Endothelial cell (in vitro differentiated cells): Measurements from ENCODE around the gene GPATCH8. TPM values are rescaled to one million over a fixed set of nuclear protein-coding genes. Genes with fewer than 3 reads are reported as not detected.

Experiments
- DNase-seq: peaks from one replicate; pipeline ENCODE4 v3.0.0; 2021; ENCODE audit warnings: low spot score
- H3K27ac Mint-ChIP-seq: one replicate; pipeline ENCODE4 v1.8.0; 2021; ENCODE audit warnings: mixed read lengths, inconsistent platforms; ENCODE audit not compliant: unreplicated experiment
- H3K27me3 Mint-ChIP-seq: one replicate; pipeline ENCODE4 v1.8.0; 2021; ENCODE audit warnings: mild to moderate bottlenecking, moderate library complexity, mixed read lengths, inconsistent platforms; ENCODE audit not compliant: unreplicated experiment
- H3K36me3 Mint-ChIP-seq: one replicate; pipeline ENCODE4 v1.8.0; 2021; ENCODE audit warnings: mild to moderate bottlenecking, low read depth, mixed read lengths, inconsistent platforms; ENCODE audit not compliant: unreplicated experiment
- H3K4me1 Mint-ChIP-seq: one replicate; pipeline ENCODE4 v1.8.0; 2021; ENCODE audit warnings: mild to moderate bottlenecking, mixed read lengths, inconsistent platforms; ENCODE audit not compliant: unreplicated experiment
- H3K4me3 Mint-ChIP-seq: one replicate; pipeline ENCODE4 v1.8.0; 2021; ENCODE audit warnings: mild to moderate bottlenecking, mixed read lengths, inconsistent platforms; ENCODE audit not compliant: unreplicated experiment
- H3K9me3 Mint-ChIP-seq: one replicate; pipeline ENCODE4 v1.8.0; 2021; ENCODE audit warnings: mixed read lengths, inconsistent platforms; ENCODE audit not compliant: unreplicated experiment
- CTCF ChIP-seq: fragments of 200-600 bp; sonication (generic); IDR thresholded peaks from one replicate; pipeline ENCODE4 v1.5.0; 2021; ENCODE audit warnings: antibody characterized with exemption; ENCODE audit not compliant: unreplicated experiment
- total RNA-seq: library from RNA; stranded (reverse); fragmentation: NEBNext Ultra II Directional; extraction: Animal tissue kit (Norgen Biotek cat#: 25700); gene quantifications from one replicate; pipeline ENCODE4 v1.2.1, GENCODE V29; 2021; ENCODE audit not compliant: unreplicated experiment

GPATCH8 gene
- total RNA-seq, 1 donor from 2014 or later: 53.3 TPM

- no peaks in the 10 kb centered on the region for H3K4me1 Mint-ChIP-seq
- H3K27ac Mint-ChIP-seq: no peak overlapping the region
- H3K36me3 Mint-ChIP-seq: no peaks in the 10 kb centered on the region
- DNase-seq: no peak
- H3K27me3 Mint-ChIP-seq: no peaks in the 10 kb centered on the region
- no peak overlapping the region for H3K4me3 Mint-ChIP-seq
- no peak for TF ChIP-seq CTCF
- no peaks in the 10 kb centered on the region for H3K9me3 Mint-ChIP-seq
These were observed 85.7 kb downstream of the GPATCH8 start for GRCh38 chr17:44417553-44417952.

GRCh38 chr17:44416558-44417289 lies 86.5 kb downstream of the GPATCH8 start:
- TF ChIP-seq CTCF: no peak
- Mint-ChIP-seq H3K9me3 (no peaks in the 10 kb centered on the region), H3K4me1 (no peaks in the 10 kb centered on the region), H3K27ac (no peak overlapping the region), H3K4me3 (no peak overlapping the region), H3K27me3 (no peaks in the 10 kb centered on the region), H3K36me3 (no peaks in the 10 kb centered on the region)
- DNase-seq: no peak

GRCh38 chr17:44414394-44415155 lies 88.6 kb downstream of the GPATCH8 start:
- Mint-ChIP-seq H3K4me1 (no peaks in the 10 kb centered on the region), H3K27ac (no peak overlapping the region), H3K9me3 (no peaks in the 10 kb centered on the region), H3K4me3 (no peak overlapping the region), H3K36me3 (no peaks in the 10 kb centered on the region), H3K27me3 (no peaks in the 10 kb centered on the region)
- TF ChIP-seq CTCF: peak; percentile 13
- no peak for DNase-seq

- Mint-ChIP-seq H3K4me1 (no peaks in the 10 kb centered on the region), H3K36me3 (no peaks in the 10 kb centered on the region), H3K9me3 (no peaks in the 10 kb centered on the region), H3K27ac (no peak overlapping the region), H3K27me3 (no peaks in the 10 kb centered on the region), H3K4me3 (no peak overlapping the region)
- DNase-seq: no peak
- TF ChIP-seq CTCF: peak; percentile 38
These were observed 93.7 kb downstream of the GPATCH8 start for GRCh38 chr17:44409309-44410028.

GRCh38 chr17:44408786-44409185 lies 94.4 kb downstream of the GPATCH8 start:
- no peaks in the 10 kb centered on the region for H3K4me1 Mint-ChIP-seq
- no peak overlapping the region for H3K27ac Mint-ChIP-seq
- no peak overlapping the region for H3K4me3 Mint-ChIP-seq

More at GRCh38 chr17:44408786-44409185, 94.4 kb downstream of the GPATCH8 start:
- no peak for TF ChIP-seq CTCF
- no peak for DNase-seq
- Mint-ChIP-seq H3K36me3 (no peaks in the 10 kb centered on the region), H3K9me3 (no peaks in the 10 kb centered on the region), H3K27me3 (no peaks in the 10 kb centered on the region)
